HepG2 (cell line): Measurements from ENCODE around the gene ST14. TPM values are rescaled to one million over a fixed set of nuclear protein-coding genes. Genes with fewer than 3 reads are reported as not detected.
"Not testable (repeated sequence)": the region's sequence is repeated elsewhere in the genome, so short reads cannot be mapped to it uniquely, and the experiment has no call there.

ENCODE experiments used
- ATAC-seq: fragments of 200-7000 bp; cut with Tn5 transposase; 3 replicates; pipeline ENCODE4 v1.9.1; 2020; ENCODE audit warnings: mild to moderate bottlenecking, moderate library complexity
- BruUV-seq: library from RNA; stranded (reverse); fragments of 400-500 nt; replicated peaks from 2 replicates; lab custom pipeline; 2021; lab: Mats Ljungman, UMichigan
- CTCF ChIA-PET: fragments of 300-600 bp; formaldehyde crosslinking; extraction: SDS; loops from one replicate; lab custom pipeline; 2021; ENCODE audit warnings: low total read pairs, inconsistent platforms, low intra/inter-chr PET ratio; lab: Yijun Ruan, JAX
- POLR2A ChIA-PET: fragments of 350-600 bp; sonication (Branson Sonifier 250); formaldehyde crosslinking; loops from one replicate; lab custom pipeline; 2020; ENCODE audit warnings: antibody characterized with exemption, inconsistent platforms; lab: Yijun Ruan, JAX
- DNase-seq: peaks from one replicate; pipeline ENCODE4 v3.0.0-alpha.2; 2015; ENCODE audit warnings: low spot score
- FAIRE-seq: peaks from 3 replicates; lab custom pipeline; 2011; peaks lifted over from hg19 to GRCh38; lab: Jason Lieb, UNC
- H2AFZ ChIP-seq: one replicate; pipeline ENCODE4 v1.6.1; 2011; ENCODE audit warnings: low read length, inconsistent platforms
- H3K27ac ChIP-seq: fragments of 300-600 bp; 3 replicates; pipeline ENCODE4 v1.8.0; 2011; ENCODE audit warnings: mixed run types, mild to moderate bottlenecking, mixed read lengths, low read length, inconsistent platforms; ENCODE audit not compliant: insufficient read depth; ENCODE audit errors: extremely low read length
- H3K27me3 ChIP-seq, 2 experiments: fragments of 200-600 bp in 1 of 2; 2 replicates in 1 of 2; 3 replicates in 1 of 2; pipeline versions ENCODE4 v1.6.0 to v1.8.0; 2011; ENCODE audit warnings: low read length in 2 of 2, mild to moderate bottlenecking in 2 of 2, moderate library complexity in 2 of 2, inconsistent platforms in 1 of 2; ENCODE audit not compliant: insufficient read depth in 2 of 2, control insufficient read depth in 1 of 2
- H3K36me3 ChIP-seq, 2 experiments: fragments of 200-600 bp in 1 of 2; replicated peaks in 1 of 2; 2 replicates in 1 of 2; 3 replicates in 1 of 2; pipeline versions ENCODE4 v1.5.1 to v1.8.0; 2011; ENCODE audit warnings: low read length in 2 of 2, inconsistent platforms in 1 of 2; ENCODE audit not compliant: insufficient read depth in 2 of 2, control insufficient read depth in 1 of 2
- H3K4me1 ChIP-seq: 2 replicates; pipeline ENCODE4 v1.5.1; 2012; ENCODE audit warnings: low read length, inconsistent platforms; ENCODE audit not compliant: insufficient read depth
- H3K4me2 ChIP-seq: 2 replicates; pipeline ENCODE4 v1.6.0; 2011; ENCODE audit warnings: low read depth, low read length, inconsistent platforms
- H3K4me3 ChIP-seq, 3 experiments: fragments of 200-600 bp in 1 of 3; sonication (generic), shearing (Covaris generic) in 1 of 3; replicated peaks in 1 of 3; 2 replicates each; pipeline ENCODE4 v1.5.1; 2011 to 2016; ENCODE audit warnings: low read length in 3 of 3, inconsistent platforms in 2 of 3, low read depth in 2 of 3, mild to moderate bottlenecking in 2 of 3, control low read depth in 1 of 3, mixed read lengths in 1 of 3; ENCODE audit not compliant: insufficient read depth in 1 of 3
- H3K79me2 ChIP-seq: one replicate; pipeline ENCODE4 v1.6.1; 2011; ENCODE audit warnings: low read length, inconsistent platforms; ENCODE audit not compliant: insufficient read depth
- H3K9ac ChIP-seq: 2 replicates; pipeline ENCODE4 v1.6.0; 2011; ENCODE audit warnings: mild to moderate bottlenecking, low read depth, low read length, inconsistent platforms; ENCODE audit not compliant: insufficient read depth
- H3K9me3 ChIP-seq: 2 replicates; pipeline ENCODE4 v1.5.1; 2012; ENCODE audit warnings: mild to moderate bottlenecking, low read length
- H4K20me1 ChIP-seq: 2 replicates; pipeline ENCODE4 v1.6.0; 2011; ENCODE audit warnings: inconsistent platforms, mild to moderate bottlenecking, low read length, moderate library complexity; ENCODE audit not compliant: insufficient read depth
- ASH2L ChIP-seq: fragments of 300-600, 200-600 bp; sonication (generic); IDR thresholded peaks from 2 replicates; pipeline ENCODE4 v1.7.0; 2017; ENCODE audit warnings: low read depth, mild to moderate bottlenecking, moderate library complexity, mixed read lengths, low read length; ENCODE audit not compliant: insufficient read length
- GZF1 ChIP-seq: sonication (generic); formaldehyde crosslinking; IDR thresholded peaks from 2 replicates; pipeline ENCODE4 v1.5.1; 2020; ENCODE audit warnings: mild to moderate bottlenecking, missing genetic modification reagents
- IKZF5 ChIP-seq: IDR thresholded peaks from 2 replicates; pipeline ENCODE4 v1.6.1; 2018; ENCODE audit warnings: missing genetic modification reagents, mild to moderate bottlenecking, missing compliant biosample characterization
- KLF6 ChIP-seq: IDR thresholded peaks from 2 replicates; pipeline ENCODE4 v1.8.0; 2016; ENCODE audit warnings: missing biosample characterization, missing genetic modification reagents
- LCORL ChIP-seq, 2 experiments: fragments of 450-650 bp in 1 of 2; sonication (generic) in 1 of 2; formaldehyde crosslinking in 1 of 2; IDR thresholded peaks; 2 replicates each; pipeline versions ENCODE4 v1.5.0 to v1.6.1; 2017 to 2020; ENCODE audit warnings: antibody characterized with exemption in 1 of 2, missing genetic modification reagents in 1 of 2
- ZBTB20 ChIP-seq: sonication (generic); formaldehyde crosslinking; IDR thresholded peaks from 2 replicates; pipeline ENCODE4 v1.8.1; 2023; ENCODE audit warnings: missing genetic modification reagents, low read depth, mild to moderate bottlenecking, borderline replicate concordance
- ZNF605 ChIP-seq: sonication (generic); formaldehyde crosslinking; IDR thresholded peaks from 2 replicates; pipeline ENCODE4 v1.8.0; 2022; ENCODE audit warnings: mild to moderate bottlenecking, missing genetic modification reagents
- WGBS: methylation state at CpG from one replicate; pipeline ENCODE4 v1.1.6; 2017; ENCODE audit warnings: low lambda C conversion rate; 5-methylcytosine and 5-hydroxymethylcytosine counted together
- in situ Hi-C: cut with HindIII; loops from 2 replicates; pipeline ENCODE4 v1.10.0; 2017; ENCODE audit warnings: low pct_unique_long_range_greater_than_20kb; ENCODE audit not compliant: extremely low pct_ligation_motif_present
- intact Hi-C: fragments of 100-400 bp; cut with micrococcal nuclease; formaldehyde crosslinking; loops from one replicate; pipeline ENCODE4 v1.10.0; 2022; ENCODE audit not compliant: unreplicated experiment
- polyA plus RNA-seq, 8 experiments: library from polyadenylated mRNA; depleted of rRNA in 3 of 8; stranded (reverse) in 7 of 8; unstranded in 1 of 8; fragments of >200 nt; fragmentation: Illumina TruSeq in 4 of 8; extraction: Trizol in 4 of 8; gene quantifications; 2 replicates each; pipeline versions ENCODE4 v1.2.1 to v1.2.3, GENCODE V29; 2011 to 2016; ENCODE audit warnings: low read depth in 4 of 8, missing spikeins in 1 of 8, mixed read lengths in 1 of 8; ENCODE audit not compliant: insufficient read depth in 1 of 8
- total RNA-seq, 5 experiments: library from RNA; depleted of rRNA; stranded (reverse); fragments of >200 nt; fragmentation: Illumina TruSeq; extraction: Trizol; gene quantifications; 2 replicates each; pipeline ENCODE4 v1.2.3, GENCODE V29; 2016; ENCODE audit warnings: low read depth in 1 of 5

ST14 gene
- total and polyA plus RNA-seq, 2 of the 13 experiments (the other 11 are each of a cell fraction or from before 2014, with no cell fraction given), result 0.88 to 1.4 TPM

GRCh38 chr11:130227373-130227772 is 67.8 kb downstream of the ST14 start (continued):
- TF ChIP-seq ASH2L, result no peak
- TF ChIP-seq KLF6 (CRISPR knock-in tag), result no peak
- no peak for TF ChIP-seq LCORL (IDR thresholded peaks at IDR 0.05)
- no peak for TF ChIP-seq LCORL (CRISPR knock-in tag; IDR thresholded peaks at IDR 0.05)
- no peak for TF ChIP-seq ZNF605 (CRISPR knock-in tag)
- no peak for TF ChIP-seq IKZF5 (CRISPR knock-in tag)
- TF ChIP-seq GZF1 (CRISPR knock-in tag), result no peak
- no peak for TF ChIP-seq ZBTB20

- H3K9me3 ChIP-seq, H3K27ac ChIP-seq, H3K4me3 ChIP-seq, H3K4me1 ChIP-seq, DNase-seq, FAIRE-seq, BruUV-seq, H4K20me1 ChIP-seq, H3K27me3 ChIP-seq, H3K4me2 ChIP-seq, H3K79me2 ChIP-seq, CTCF ChIA-PET, ATAC-seq, intact Hi-C loops, H2AFZ ChIP-seq, POLR2A ChIA-PET, in situ Hi-C loops, H3K9ac ChIP-seq: not testable (repeated sequence)
- peaks cover 3 to 23% of the 10 kb centered on the region in 2 experiments; a peak in 4 of 5 replicates for H3K36me3 ChIP-seq
Measured at GRCh38 chr11:130233486-130233885, 73.9 kb downstream of the ST14 start.

DNA sequence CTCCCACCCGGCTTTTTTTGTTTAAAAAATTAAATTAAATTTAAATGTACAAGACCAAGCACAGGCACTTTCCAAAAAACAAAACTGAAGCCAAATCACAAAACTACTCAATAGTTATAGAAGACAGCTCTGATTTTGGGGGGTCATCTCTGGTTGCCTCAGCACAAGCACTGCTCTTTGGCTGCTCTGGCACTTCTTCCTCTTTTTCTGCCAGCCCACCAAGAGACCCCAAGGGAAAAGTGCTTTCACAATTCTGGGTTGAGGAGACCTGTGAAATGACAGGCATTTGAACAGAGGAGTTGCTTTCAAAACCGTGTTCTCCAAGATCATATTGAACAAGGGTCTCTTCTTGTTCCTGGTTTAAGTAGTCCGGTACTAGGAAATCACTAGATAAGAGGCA is 74.3 kb downstream of the ST14 start:
- H3K9ac ChIP-seq, H2AFZ ChIP-seq, H3K79me2 ChIP-seq, H3K27me3 ChIP-seq, H3K4me2 ChIP-seq, CTCF ChIA-PET, ATAC-seq, H3K4me1 ChIP-seq, in situ Hi-C loops, intact Hi-C loops, H3K9me3 ChIP-seq, H3K4me3 ChIP-seq, FAIRE-seq, H4K20me1 ChIP-seq, BruUV-seq, POLR2A ChIA-PET, H3K27ac ChIP-seq, DNase-seq: not testable (repeated sequence)
- H3K36me3 ChIP-seq, result peaks cover 3 to 24% of the 10 kb centered on the region in 2 experiments; a peak in 4 of 5 replicates
- 85% methylated on average over 3 of the region's 3 CpGs for WGBS
